WERI-Rb-1 (cell line): ENCODE measurements around the gene FNDC11.

Experiments used
- DNase-seq: peaks from one replicate; pipeline ENCODE4 v3.0.0-alpha.2; 2020
- H3K27ac ChIP-seq: fragments of 250-450 bp; sonication (Bioruptor Pico); 2 replicates; pipeline ENCODE4 v1.5.1; 2020; ENCODE audit warnings: mild to moderate bottlenecking, moderate library complexity
- H3K27me3 ChIP-seq: fragments of 250-450 bp; sonication (Bioruptor Pico); 2 replicates; pipeline ENCODE4 v1.5.1; 2021; ENCODE audit warnings: mild to moderate bottlenecking, low read depth, moderate library complexity; ENCODE audit not compliant: insufficient read depth, severe bottlenecking
- H3K36me3 ChIP-seq: fragments of 250-450 bp; sonication (Bioruptor Pico); 2 replicates; pipeline ENCODE4 v1.5.1; 2020; ENCODE audit warnings: mild to moderate bottlenecking, moderate library complexity
- H3K4me3 ChIP-seq: 2 replicates; pipeline ENCODE4 v1.5.1; 2011; ENCODE audit warnings: low read depth, mild to moderate bottlenecking, control low read depth, low read length
- H3K9me3 ChIP-seq: fragments of 250-450 bp; sonication (Bioruptor Pico); 2 replicates; pipeline ENCODE4 v1.5.1; 2021; ENCODE audit warnings: mild to moderate bottlenecking, moderate library complexity; ENCODE audit not compliant: severe bottlenecking
- CTCF ChIP-seq: IDR thresholded peaks from 2 replicates; pipeline ENCODE4 v1.5.1; 2011; ENCODE audit warnings: low read depth, mild to moderate bottlenecking, control low read depth, inconsistent platforms, low read length

FNDC11 gene

GRCh38 chr20:63551068-63551467, 2.9 kb upstream of the FNDC11 start:
- no peak for TF ChIP-seq CTCF
- Histone ChIP-seq H3K9me3 (no peaks in the 10 kb centered on the region), H3K4me3 (no peak overlapping the region), H3K27me3 (no peaks in the 10 kb centered on the region), H3K36me3 (no peaks in the 10 kb centered on the region), H3K27ac (no peak overlapping the region)
- no peak for DNase-seq

- H3K27ac ChIP-seq = no peak overlapping the region
- no peak overlapping the region for H3K4me3 ChIP-seq
- DNase-seq = peak; percentile 19
- H3K27me3 ChIP-seq = no peaks in the 10 kb centered on the region
- no peak for TF ChIP-seq CTCF
- H3K36me3 ChIP-seq = no peaks in the 10 kb centered on the region
- H3K9me3 ChIP-seq = no peaks in the 10 kb centered on the region
Measured at GRCh38 chr20:63552481-63553249, 1.3 kb upstream of the FNDC11 start.

- no peak for TF ChIP-seq CTCF
- Histone ChIP-seq H3K4me3 (peak overlapping the region; percentile 55), H3K9me3 (no peaks in the 10 kb centered on the region), H3K27ac (no peak overlapping the region), H3K36me3 (no peaks in the 10 kb centered on the region), H3K27me3 (no peaks in the 10 kb centered on the region)
- DNase-seq = peak; percentile 86
Measured at GRCh38 chr20:63553251-63553932, 567 bp upstream of the FNDC11 start.

GRCh38 chr20:63554361-63555278, 661 bp downstream of the FNDC11 start:
- TF ChIP-seq CTCF = no peak
- Histone ChIP-seq H3K9me3 (no peaks in the 10 kb centered on the region), H3K27me3 (no peaks in the 10 kb centered on the region), H3K36me3 (no peaks in the 10 kb centered on the region), H3K4me3 (peak overlapping the region; percentile 55), H3K27ac (no peak overlapping the region)
- DNase-seq = peak; percentile 11

- no peak for TF ChIP-seq CTCF
- Histone ChIP-seq H3K36me3 (no peaks in the 10 kb centered on the region; the same call in none of the 2 replicates), H3K27me3 (no peaks in the 10 kb centered on the region), H3K9me3 (no peaks in the 10 kb centered on the region), H3K4me3 (no peak overlapping the region), H3K27ac (no peak overlapping the region)
- DNase-seq = peak; percentile 10
Measured at GRCh38 chr20:63555661-63556381, 1.9 kb downstream of the FNDC11 start.
